Right atrium auricular region (tissue), 2 donors: Measurements from ENCODE around the gene RAB24. TPM values are rescaled to one million over a fixed set of nuclear protein-coding genes. Genes with fewer than 3 reads are reported as not detected.
A peak's percentile ranks its signal among the peaks of the same experiment; 100 is the strongest.

ENCODE experiments used
- DNase-seq: peaks from one replicate; pipeline ENCODE4 v3.0.0-alpha.2; 2019; ENCODE audit warnings: low spot score
- H3K27ac ChIP-seq, 2 donors: fragments of 200-600 bp; sonication (generic); 1 replicate in 1 of 2; 2 replicates in 1 of 2; pipeline ENCODE4 v1.5.1; 2016 to 2019
- H3K27me3 ChIP-seq, 2 donors: fragments of 200-600 bp; sonication (generic); one replicate each; pipeline versions ENCODE4 v1.5.1 to v1.6.0; 2017 to 2019
- H3K36me3 ChIP-seq: fragments of 200-600 bp; sonication (generic); one replicate; pipeline ENCODE4 v1.5.1; 2016
- H3K4me1 ChIP-seq, 2 donors: fragments of 200-600 bp; sonication (generic); one replicate each; pipeline versions ENCODE4 v1.5.1 to v1.6.0; 2017 to 2019
- H3K4me3 ChIP-seq, 2 donors: fragments of 200-600 bp; sonication (generic); 1 replicate in 1 of 2; 2 replicates in 1 of 2; pipeline ENCODE4 v1.5.1; 2017 to 2019; ENCODE audit warnings: mild to moderate bottlenecking in 1 of 2, moderate library complexity in 1 of 2
- H3K9me3 ChIP-seq, 2 donors: fragments of 200-600 bp; sonication (generic); one replicate each; pipeline ENCODE4 v1.5.1; 2019
- total RNA-seq, 2 donors: library from RNA; depleted of rRNA; stranded (reverse); fragments of >200 nt; gene quantifications; one replicate each; pipeline ENCODE4 v1.1.0, GENCODE V29; 2016
- TF ChIP-seq, protein P1 (sequence below), 2 donors: fragments of 200-600 bp; sonication (generic); IDR thresholded peaks; one replicate each; pipeline ENCODE4 v1.5.1; 2019; ENCODE audit warnings: antibody characterized with exemption in 2 of 2

RAB24 gene
- total RNA-seq, 2 donors from 2014 or later, result 14.8 to 14.9 TPM

- TF ChIP-seq, protein P1, sequence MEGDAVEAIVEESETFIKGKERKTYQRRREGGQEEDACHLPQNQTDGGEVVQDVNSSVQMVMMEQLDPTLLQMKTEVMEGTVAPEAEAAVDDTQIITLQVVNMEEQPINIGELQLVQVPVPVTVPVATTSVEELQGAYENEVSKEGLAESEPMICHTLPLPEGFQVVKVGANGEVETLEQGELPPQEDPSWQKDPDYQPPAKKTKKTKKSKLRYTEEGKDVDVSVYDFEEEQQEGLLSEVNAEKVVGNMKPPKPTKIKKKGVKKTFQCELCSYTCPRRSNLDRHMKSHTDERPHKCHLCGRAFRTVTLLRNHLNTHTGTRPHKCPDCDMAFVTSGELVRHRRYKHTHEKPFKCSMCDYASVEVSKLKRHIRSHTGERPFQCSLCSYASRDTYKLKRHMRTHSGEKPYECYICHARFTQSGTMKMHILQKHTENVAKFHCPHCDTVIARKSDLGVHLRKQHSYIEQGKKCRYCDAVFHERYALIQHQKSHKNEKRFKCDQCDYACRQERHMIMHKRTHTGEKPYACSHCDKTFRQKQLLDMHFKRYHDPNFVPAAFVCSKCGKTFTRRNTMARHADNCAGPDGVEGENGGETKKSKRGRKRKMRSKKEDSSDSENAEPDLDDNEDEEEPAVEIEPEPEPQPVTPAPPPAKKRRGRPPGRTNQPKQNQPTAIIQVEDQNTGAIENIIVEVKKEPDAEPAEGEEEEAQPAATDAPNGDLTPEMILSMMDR (IDR thresholded peaks at IDR 0.05), result no peak
- Histone ChIP-seq H3K36me3 (peaks cover 64% of the 10 kb centered on the region), H3K27me3 (no peaks in the 10 kb centered on the region), H3K4me3 (no peak overlapping the region), H3K9me3 (no peaks in the 10 kb centered on the region), H3K27ac (no peak overlapping the region), H3K4me1 (peaks cover 0 to 25% of the 10 kb centered on the region in 2 donors)
- no peak for DNase-seq
These were observed 35.7 kb upstream of the RAB24 start for GRCh38 chr5:177339107-177339638.

DNA sequence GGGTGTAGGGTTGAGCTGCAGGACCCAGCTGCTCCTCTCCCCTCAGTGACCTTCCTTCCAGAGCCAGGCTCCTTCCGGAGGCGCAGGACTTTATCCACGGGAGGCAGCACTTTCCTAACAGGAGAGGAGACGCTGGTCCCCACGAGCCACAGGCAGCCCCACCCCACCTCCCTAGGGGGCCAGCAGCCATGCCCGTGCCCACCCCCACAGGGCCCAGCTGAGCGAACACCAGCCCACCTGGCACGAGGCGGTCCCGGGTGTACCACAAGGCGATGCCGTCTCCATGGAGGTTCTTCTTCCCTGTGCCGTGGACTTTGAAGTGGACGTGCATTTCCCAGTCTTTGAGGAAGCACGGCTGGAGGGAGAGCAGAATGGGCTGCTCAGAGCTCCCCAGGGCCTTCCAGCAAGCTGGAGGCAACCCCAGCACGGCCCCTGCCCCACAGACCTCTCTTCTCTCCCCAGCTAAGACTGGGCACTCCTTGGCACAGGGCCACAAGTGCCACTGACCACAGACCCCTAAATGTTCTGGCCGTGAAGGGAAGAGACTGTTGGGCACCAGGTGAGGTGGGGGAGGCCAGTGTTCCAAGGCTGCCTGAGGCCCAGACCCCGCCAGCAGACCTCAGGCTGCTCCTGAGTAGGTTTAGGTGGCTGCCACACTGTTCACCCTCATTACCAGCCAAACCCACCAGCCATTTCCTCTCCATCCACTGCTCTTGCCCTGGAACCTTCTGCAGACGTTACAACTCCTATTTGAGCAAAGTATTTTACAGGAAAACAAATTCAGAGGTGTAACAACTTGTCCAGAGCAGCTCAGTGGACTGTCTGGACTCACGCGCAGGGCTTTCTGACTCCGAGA, 35.0 kb upstream of the RAB24 start:
- Histone ChIP-seq H3K27me3 (no peaks in the 10 kb centered on the region), H3K9me3 (no peaks in the 10 kb centered on the region), H3K27ac (no peak overlapping the region), H3K4me3 (no peak overlapping the region), H3K36me3 (peaks cover 71% of the 10 kb centered on the region), H3K4me1 (peaks cover 0 to 25% of the 10 kb centered on the region in 2 donors)
- no peak for DNase-seq
- TF ChIP-seq, protein P1 (IDR thresholded peaks at IDR 0.05), result no peak

DNA sequence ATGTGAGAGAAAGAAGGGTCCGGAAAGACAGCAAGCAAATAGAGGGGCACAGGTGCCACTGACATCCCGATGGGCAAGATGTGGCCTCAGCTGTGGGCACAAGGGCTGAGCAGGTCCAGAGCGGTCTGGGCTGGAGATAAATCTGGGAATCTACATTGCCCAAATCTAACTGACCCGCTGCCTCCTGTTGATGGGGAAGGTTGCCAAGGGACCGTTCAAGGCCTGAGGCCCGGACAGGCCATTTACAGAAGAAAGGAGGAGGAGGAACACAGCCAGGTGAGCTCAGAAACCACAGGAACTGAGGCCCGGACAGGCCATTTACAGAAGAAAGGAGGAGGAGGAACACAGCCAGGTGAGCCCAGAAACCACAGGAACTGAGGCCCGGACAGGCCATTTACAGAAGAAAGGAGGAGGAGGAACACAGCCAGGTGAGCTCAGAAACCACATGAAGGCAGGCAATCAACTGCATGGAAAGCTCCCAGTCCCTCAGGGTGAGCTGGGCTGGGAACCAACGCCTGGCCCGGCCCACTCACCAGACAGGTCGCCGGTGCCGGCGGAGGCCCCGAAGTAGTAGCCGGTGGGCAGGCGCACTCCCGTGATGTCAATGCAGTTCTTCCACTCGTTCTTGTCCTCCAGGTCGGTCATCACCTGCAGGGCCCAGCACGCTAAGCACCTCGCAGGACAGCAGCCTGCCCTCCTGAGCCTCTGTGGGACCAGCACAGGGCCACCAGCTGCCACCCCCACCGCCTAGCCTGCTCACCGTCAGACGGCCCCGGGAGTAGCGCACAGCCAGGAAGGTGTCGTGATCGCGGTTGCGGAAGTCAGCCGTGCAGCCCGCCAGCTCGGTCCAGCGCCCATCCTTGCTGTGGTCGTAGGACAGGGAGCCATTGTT, 33.3 kb upstream of the RAB24 start:
- H3K4me1 ChIP-seq, result peaks cover 0 to 25% of the 10 kb centered on the region in 2 donors
- no peaks in the 10 kb centered on the region for H3K27me3 ChIP-seq
- TF ChIP-seq, protein P1 (IDR thresholded peaks at IDR 0.05), result no peak
- peaks cover 81% of the 10 kb centered on the region for H3K36me3 ChIP-seq
- DNase-seq, result no peak
- H3K27ac ChIP-seq, result no peak overlapping the region
- H3K4me3 ChIP-seq, result no peak overlapping the region
- H3K9me3 ChIP-seq, result no peaks in the 10 kb centered on the region

GRCh38 chr5:177336112-177336511, 32.6 kb upstream of the RAB24 start:
- no peak for DNase-seq
- Histone ChIP-seq H3K27ac (peak overlapping the region in 1 of 2 donors; percentile 37), H3K27me3 (no peaks in the 10 kb centered on the region), H3K4me1 (peaks cover 0 to 25% of the 10 kb centered on the region in 2 donors), H3K9me3 (no peaks in the 10 kb centered on the region), H3K4me3 (no peak overlapping the region), H3K36me3 (peaks cover 81% of the 10 kb centered on the region)
- TF ChIP-seq, protein P1 (IDR thresholded peaks at IDR 0.05), result peak in 1 of 2 donors; percentile 33

- Histone ChIP-seq H3K36me3 (peaks cover 81% of the 10 kb centered on the region), H3K27me3 (no peaks in the 10 kb centered on the region), H3K4me3 (no peak overlapping the region), H3K9me3 (no peaks in the 10 kb centered on the region), H3K4me1 (peaks cover 0 to 25% of the 10 kb centered on the region in 2 donors), H3K27ac (peak overlapping the region; percentile 37 to 48)
- TF ChIP-seq, protein P1 (IDR thresholded peaks at IDR 0.05), result no peak
- DNase-seq, result no peak
These were observed 32.2 kb upstream of the RAB24 start for GRCh38 chr5:177335701-177336065.
